CD4-positive, alpha-beta T cell (primary cell): Measurements from ENCODE around the gene MYRFL. TPM values are rescaled to one million over a fixed set of nuclear protein-coding genes. Genes with fewer than 3 reads are reported as not detected.

Source experiments
- ATAC-seq: fragments of 200-7000 bp; cut with Tn5 transposase; one replicate; pipeline ENCODE4 v1.10.0; 2022; ENCODE audit warnings: mild to moderate bottlenecking; ENCODE audit not compliant: poor library complexity
- CTCF ChIA-PET: fragments of 350-600 bp; sonication (Branson Sonifier 250); formaldehyde crosslinking; loops from one replicate; lab custom pipeline; 2021; ENCODE audit warnings: antibody characterized with exemption, inconsistent platforms; lab: Charles Lee
- POLR2A ChIA-PET: fragments of 350-600 bp; sonication (Branson Sonifier 250); formaldehyde crosslinking; loops from one replicate; lab custom pipeline; 2021; ENCODE audit warnings: antibody characterized with exemption, inconsistent platforms; lab: Charles Lee
- DNase-seq, 14 experiments: peaks; one replicate each; pipeline ENCODE4 v3.0.0-alpha.2; 2013 to 2020; ENCODE audit warnings: mixed read lengths in 2 of 14
- H3K27ac ChIP-seq, 2 donors: one replicate each; pipeline versions ENCODE4 v1.5.1 to v1.7.0; 2013; ENCODE audit warnings: low read length in 2 of 2, low read depth in 1 of 2, mild to moderate bottlenecking in 1 of 2
- H3K27me3 ChIP-seq, 2 experiments: 1 replicate in 1 of 2; 2 replicates in 1 of 2; pipeline versions ENCODE4 v1.6.1 to v1.7.0; 2013; ENCODE audit warnings: low read length in 2 of 2, control low read depth in 1 of 2, mild to moderate bottlenecking in 1 of 2, moderate library complexity in 1 of 2; ENCODE audit not compliant: insufficient read depth in 2 of 2, control insufficient read depth in 1 of 2
- H3K36me3 ChIP-seq: one replicate; pipeline ENCODE4 v1.6.1; 2013; ENCODE audit warnings: low read length, control low read depth; ENCODE audit not compliant: insufficient read depth
- H3K4me1 ChIP-seq: one replicate; pipeline ENCODE4 v1.6.1; 2013; ENCODE audit warnings: low read length, control low read depth; ENCODE audit not compliant: insufficient read depth
- H3K4me3 ChIP-seq: one replicate; pipeline ENCODE4 v1.5.1; 2013; ENCODE audit warnings: mild to moderate bottlenecking, low read length, moderate library complexity
- H3K9me3 ChIP-seq, 2 experiments: 1 replicate in 1 of 2; 2 replicates in 1 of 2; pipeline versions ENCODE4 v1.6.1 to v1.7.0; 2013; ENCODE audit warnings: low read length in 2 of 2, mild to moderate bottlenecking in 2 of 2, control low read depth in 1 of 2, moderate library complexity in 1 of 2; ENCODE audit not compliant: control insufficient read depth in 1 of 2, insufficient read depth in 1 of 2
- H3K27ac Mint-ChIP-seq: one replicate; pipeline ENCODE4 v1.8.0; 2020; ENCODE audit warnings: mixed read lengths
- H3K27me3 Mint-ChIP-seq: one replicate; pipeline ENCODE4 v1.8.0; 2021; ENCODE audit warnings: mixed read lengths
- H3K36me3 Mint-ChIP-seq: one replicate; pipeline ENCODE4 v1.8.0; 2021; ENCODE audit warnings: low read depth, mixed read lengths
- H3K4me1 Mint-ChIP-seq: one replicate; pipeline ENCODE4 v1.8.0; 2021; ENCODE audit warnings: low read depth, mixed read lengths
- H3K4me3 Mint-ChIP-seq: one replicate; pipeline ENCODE4 v1.8.0; 2020; ENCODE audit warnings: mild to moderate bottlenecking, mixed read lengths
- H3K9me3 Mint-ChIP-seq: one replicate; pipeline ENCODE4 v1.8.0; 2020; ENCODE audit warnings: mixed read lengths
- intact Hi-C, 2 experiments: fragments of 100-400 bp; cut with DNase I in 1 of 2; cut with micrococcal nuclease in 1 of 2; formaldehyde crosslinking; loops; one replicate each; pipeline versions ENCODE4 v1.15.1 to v1.9.0; 2023 to 2025; cut with DNase I, micrococcal nuclease
- total RNA-seq, 174 experiments: library from RNA in 2 of 174; stranded (reverse) in 2 of 174; gene quantifications; one replicate each; pipeline ENCODE4 v1.2.3 and lab custom pipeline; 2021 to 2026
- TF ChIP-seq, protein P1 (sequence below): fragments of 200-600 bp; IDR thresholded peaks from one replicate; pipeline ENCODE4 v1.8.0; 2022; ENCODE audit warnings: antibody characterized with exemption, mild to moderate bottlenecking

The MYRFL gene
- total RNA-seq, 2 experiments from 2014 or later: not detected

- DNase-seq (no peak), ATAC-seq (no peak)
- H3K27ac ChIP-seq: no peak overlapping the region
- Mint-ChIP-seq H3K9me3 (no peaks in the 10 kb centered on the region), H3K4me3 (no peak overlapping the region), H3K4me1 (no peaks in the 10 kb centered on the region), H3K27ac (no peak overlapping the region), H3K27me3 (peaks cover 17% of the 10 kb centered on the region), H3K36me3 (no peaks in the 10 kb centered on the region)
- CTCF ChIA-PET: no interaction called here
- intact Hi-C loops: no loop called here
- H3K4me3 ChIP-seq: no peak overlapping the region
- TF ChIP-seq, protein P1, sequence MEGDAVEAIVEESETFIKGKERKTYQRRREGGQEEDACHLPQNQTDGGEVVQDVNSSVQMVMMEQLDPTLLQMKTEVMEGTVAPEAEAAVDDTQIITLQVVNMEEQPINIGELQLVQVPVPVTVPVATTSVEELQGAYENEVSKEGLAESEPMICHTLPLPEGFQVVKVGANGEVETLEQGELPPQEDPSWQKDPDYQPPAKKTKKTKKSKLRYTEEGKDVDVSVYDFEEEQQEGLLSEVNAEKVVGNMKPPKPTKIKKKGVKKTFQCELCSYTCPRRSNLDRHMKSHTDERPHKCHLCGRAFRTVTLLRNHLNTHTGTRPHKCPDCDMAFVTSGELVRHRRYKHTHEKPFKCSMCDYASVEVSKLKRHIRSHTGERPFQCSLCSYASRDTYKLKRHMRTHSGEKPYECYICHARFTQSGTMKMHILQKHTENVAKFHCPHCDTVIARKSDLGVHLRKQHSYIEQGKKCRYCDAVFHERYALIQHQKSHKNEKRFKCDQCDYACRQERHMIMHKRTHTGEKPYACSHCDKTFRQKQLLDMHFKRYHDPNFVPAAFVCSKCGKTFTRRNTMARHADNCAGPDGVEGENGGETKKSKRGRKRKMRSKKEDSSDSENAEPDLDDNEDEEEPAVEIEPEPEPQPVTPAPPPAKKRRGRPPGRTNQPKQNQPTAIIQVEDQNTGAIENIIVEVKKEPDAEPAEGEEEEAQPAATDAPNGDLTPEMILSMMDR: no peak
- H3K36me3 ChIP-seq: no peaks in the 10 kb centered on the region
- POLR2A ChIA-PET: no interaction called here
- no peaks in the 10 kb centered on the region for H3K9me3 ChIP-seq
- H3K27me3 ChIP-seq: no peaks in the 10 kb centered on the region
- no peaks in the 10 kb centered on the region for H3K4me1 ChIP-seq
These were observed 12.2 kb downstream of the MYRFL start for GRCh38 chr12:69837191-69837590.

- H3K27me3 Mint-ChIP-seq: peaks cover 13% of the 10 kb centered on the region
- H3K4me1 Mint-ChIP-seq: no peaks in the 10 kb centered on the region
- Histone ChIP-seq H3K36me3 (no peaks in the 10 kb centered on the region), H3K27me3 (peaks cover 0 to 5% of the 10 kb centered on the region in 2 experiments), H3K4me1 (no peaks in the 10 kb centered on the region), H3K9me3 (no peaks in the 10 kb centered on the region), H3K4me3 (no peak overlapping the region), H3K27ac (no peak overlapping the region)
- intact Hi-C loops: no loop called here
- H3K4me3 Mint-ChIP-seq: no peak overlapping the region
- TF ChIP-seq, protein P1: no peak
- H3K36me3 Mint-ChIP-seq: no peaks in the 10 kb centered on the region
- no peaks in the 10 kb centered on the region for H3K9me3 Mint-ChIP-seq
- no peak overlapping the region for H3K27ac Mint-ChIP-seq
- ATAC-seq: no peak
- POLR2A ChIA-PET: no interaction called here
- no peak for DNase-seq
- CTCF ChIA-PET: no interaction called here
These were observed 12.8 kb downstream of the MYRFL start for GRCh38 chr12:69837657-69838415.

DNA sequence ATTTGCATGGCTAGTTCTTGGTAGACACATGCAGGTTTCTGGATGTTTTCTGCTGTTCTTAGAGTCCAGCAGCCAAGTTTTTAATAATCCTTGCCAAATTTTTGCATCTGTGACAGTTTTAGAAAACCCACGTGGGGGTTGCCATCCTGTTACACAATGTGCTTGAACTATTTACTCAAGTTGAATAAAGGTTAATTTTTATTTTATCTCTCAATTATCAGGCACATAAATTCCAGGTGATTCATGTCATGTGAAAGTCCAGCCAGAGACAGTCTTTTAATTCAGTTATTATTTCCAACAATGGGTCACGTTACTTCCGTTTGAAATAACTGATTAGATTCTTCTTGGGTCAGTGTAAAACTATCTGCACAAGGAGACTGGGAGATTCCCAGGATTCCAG, 15.7 kb downstream of the MYRFL start:
- no peaks in the 10 kb centered on the region for H3K36me3 ChIP-seq
- intact Hi-C loops: no loop called here
- Mint-ChIP-seq H3K27me3 (peaks cover 31% of the 10 kb centered on the region), H3K27ac (no peak overlapping the region), H3K36me3 (no peaks in the 10 kb centered on the region), H3K4me3 (no peak overlapping the region), H3K4me1 (no peaks in the 10 kb centered on the region), H3K9me3 (no peaks in the 10 kb centered on the region)
- TF ChIP-seq, protein P1: no peak
- H3K27me3 ChIP-seq: peaks cover 0 to 5% of the 10 kb centered on the region in 2 experiments
- ChIA-PET CTCF (no interaction called here), POLR2A (no interaction called here)
- H3K4me1 ChIP-seq: no peaks in the 10 kb centered on the region
- ATAC-seq (no peak), DNase-seq (no peak)
- no peaks in the 10 kb centered on the region for H3K9me3 ChIP-seq
- no peak overlapping the region for H3K27ac ChIP-seq
- H3K4me3 ChIP-seq: no peak overlapping the region
